HepG2 (cell line): ENCODE measurements around the gene LTA4H. TPM values are rescaled to one million over a fixed set of nuclear protein-coding genes. Genes with fewer than 3 reads are reported as not detected.

Experiments
- FOXA3 ChIP-seq: IDR thresholded peaks from 2 replicates; pipeline ENCODE4 v1.6.1; 2016; ENCODE audit warnings: missing genetic modification reagents, missing compliant biosample characterization
- GMEB1 ChIP-seq: sonication (generic); formaldehyde crosslinking; IDR thresholded peaks from 2 replicates; pipeline ENCODE4 v1.5.1; 2020; ENCODE audit warnings: missing genetic modification reagents, mild to moderate bottlenecking, borderline replicate concordance
- MIER3 ChIP-seq: IDR thresholded peaks from 2 replicates; pipeline ENCODE4 v1.6.1; 2016; ENCODE audit warnings: missing compliant biosample characterization, borderline replicate concordance
- TERF1 ChIP-seq: sonication (generic); formaldehyde crosslinking; IDR thresholded peaks from 2 replicates; pipeline ENCODE4 v1.8.0; 2022; ENCODE audit warnings: mild to moderate bottlenecking, missing genetic modification reagents, moderate library complexity
- ZNF609 ChIP-seq: sonication (generic); formaldehyde crosslinking; IDR thresholded peaks from 2 replicates; pipeline ENCODE4 v1.4.0; 2020; ENCODE audit warnings: mild to moderate bottlenecking, missing genetic modification reagents, borderline replicate concordance
- polyA plus RNA-seq, 8 experiments: library from polyadenylated mRNA; depleted of rRNA in 3 of 8; stranded (reverse) in 7 of 8; unstranded in 1 of 8; fragments of >200 nt; fragmentation: Illumina TruSeq in 4 of 8; extraction: Trizol in 4 of 8; gene quantifications; 2 replicates each; pipeline versions ENCODE4 v1.2.1 to v1.2.3, GENCODE V29; 2011 to 2016; ENCODE audit warnings: low read depth in 4 of 8, missing spikeins in 1 of 8, mixed read lengths in 1 of 8; ENCODE audit not compliant: insufficient read depth in 1 of 8
- total RNA-seq, 5 experiments: library from RNA; depleted of rRNA; stranded (reverse); fragments of >200 nt; fragmentation: Illumina TruSeq; extraction: Trizol; gene quantifications; 2 replicates each; pipeline ENCODE4 v1.2.3, GENCODE V29; 2016; ENCODE audit warnings: low read depth in 1 of 5

LTA4H gene
- total and polyA plus RNA-seq, 2 of the 13 experiments (the other 11 are each of a cell fraction or from before 2014, with no cell fraction given): 87.5 to 90.4 TPM

GRCh38 chr12:95978774-95979173 is 56.6 kb downstream of the LTA4H start (continued):
- TF ChIP-seq ZNF609 (CRISPR knock-in tag): 0 out of 2 replicates have a peak, but pooled peaks have one; percentile 27
- no peak for TF ChIP-seq TERF1 (CRISPR knock-in tag)
- 0 out of 2 replicates have a peak, but pooled peaks have one; percentile 30 for TF ChIP-seq FOXA3
- no peak for TF ChIP-seq GMEB1 (CRISPR knock-in tag)
- TF ChIP-seq MIER3 (CRISPR knock-in tag): no peak
